ENCODE measurements around the gene GNMT. TPM values are rescaled to one million over a fixed set of nuclear protein-coding genes. Genes with fewer than 3 reads are reported as not detected.
A peak's percentile ranks its signal among the peaks of the same experiment; 100 is the strongest.

GNMT gene
- total RNA-seq, 1 experiment from 2014 or later: 0.30 TPM

- DNase-seq (ENCODE audit: unreplicated experiment): peak; percentile 29
- Mint-ChIP-seq H3K4me3 (ENCODE audit: unreplicated experiment) (no peak overlapping the region), H3K36me3 (ENCODE audit: insufficient read depth, unreplicated experiment) (peaks cover 35% of the 10 kb centered on the region), H3K9me3 (ENCODE audit: unreplicated experiment) (no peaks in the 10 kb centered on the region), H3K27me3 (ENCODE audit: insufficient read depth, unreplicated experiment) (no peaks in the 10 kb centered on the region), H3K4me1 (ENCODE audit: insufficient read depth, unreplicated experiment) (peaks cover 23% of the 10 kb centered on the region), H3K27ac (ENCODE audit: low read depth, unreplicated experiment) (no peak overlapping the region)
- ChIA-PET CTCF (interaction anchor here (0.7 kb wide), 1 partner anchor 173 kb away, joined by 3 read pairs; no protein-coding TSS in a partner anchor), POLR2A (interaction anchor here (1.0 to 1.7 kb wide), 3 partner anchors 10 to 87 kb away, joined by 4 to 10 read pairs (median 4); partner anchors contain the start of genes KLC4 and MRPL2)
- no TSS peak for BruUV-seq (replicated peaks)
- intact Hi-C loops (cut with micrococcal nuclease): no loop called here
- TF ChIP-seq CTCF (IDR thresholded peaks at IDR 0.05; ENCODE audit: unreplicated experiment): peak; percentile 16
Observed at GRCh38 chr6:43009124-43009523, 48.6 kb downstream of the GNMT start.

GRCh38 chr6:43011207-43011606 lies 50.7 kb downstream of the GNMT start:
- no peaks in the 10 kb centered on the region for H3K9me3 Mint-ChIP-seq (ENCODE audit: unreplicated experiment)
- ChIA-PET POLR2A (interaction anchor here (1.3 to 5.5 kb wide), 5 partner anchors 11 to 82 kb away, joined by 3 to 23 read pairs (median 4); partner anchors contain the start of genes CNPY3, PEX6, PPP2R5D and RRP36), CTCF (interaction anchor here (0.7 to 1.9 kb wide), 3 partner anchors 24 to 110 kb away, joined by 4 to 7 read pairs (median 6); no protein-coding TSS in a partner anchor)
- peaks cover 31% of the 10 kb centered on the region for H3K4me1 Mint-ChIP-seq (ENCODE audit: insufficient read depth, unreplicated experiment)
- no peak for DNase-seq (ENCODE audit: unreplicated experiment)
- BruUV-seq (replicated peaks): no TSS peak
- H3K27ac Mint-ChIP-seq (ENCODE audit: low read depth, unreplicated experiment): peak overlapping the region; percentile 99
- H3K36me3 Mint-ChIP-seq (ENCODE audit: insufficient read depth, unreplicated experiment): peaks cover 38% of the 10 kb centered on the region
- no peaks in the 10 kb centered on the region for H3K27me3 Mint-ChIP-seq (ENCODE audit: insufficient read depth, unreplicated experiment)
- no peak for TF ChIP-seq CTCF (IDR thresholded peaks at IDR 0.05; ENCODE audit: unreplicated experiment)
- intact Hi-C loops (cut with micrococcal nuclease): loop anchor here (5.0 kb wide), 1 partner anchor 41 kb away; the partner anchor contains the start of gene CUL7
- H3K4me3 Mint-ChIP-seq (ENCODE audit: unreplicated experiment): no peak overlapping the region

GRCh38 chr6:43012364-43012763 lies 51.8 kb downstream of the GNMT start:
- TF ChIP-seq CTCF (IDR thresholded peaks at IDR 0.05; ENCODE audit: unreplicated experiment): no peak
- peak overlapping the region; percentile 99 for H3K27ac Mint-ChIP-seq (ENCODE audit: low read depth, unreplicated experiment)
- H3K4me3 Mint-ChIP-seq (ENCODE audit: unreplicated experiment): peak overlapping the region; percentile 99
- DNase-seq (ENCODE audit: unreplicated experiment): no peak
- ChIA-PET CTCF (interaction anchor here (1.0 to 2.6 kb wide), 2 partner anchors 112 to 131 kb away, joined by 3 to 12 read pairs; no protein-coding TSS in a partner anchor), POLR2A (interaction anchor here (0.5 to 5.5 kb wide), 11 partner anchors 9 to 122 kb away, joined by 3 to 53 read pairs (median 30); partner anchors contain the start of genes CNPY3, CUL7, KLC4 and MRPL2)
- BruUV-seq (replicated peaks): TSS peak; percentile 93
- intact Hi-C loops (cut with micrococcal nuclease): loop anchor here (5.0 kb wide), 1 partner anchor 40 kb away; the partner anchor contains the start of gene CUL7
- H3K27me3 Mint-ChIP-seq (ENCODE audit: insufficient read depth, unreplicated experiment): no peaks in the 10 kb centered on the region
- H3K4me1 Mint-ChIP-seq (ENCODE audit: insufficient read depth, unreplicated experiment): peaks cover 32% of the 10 kb centered on the region
- H3K36me3 Mint-ChIP-seq (ENCODE audit: insufficient read depth, unreplicated experiment): peaks cover 27% of the 10 kb centered on the region
- H3K9me3 Mint-ChIP-seq (ENCODE audit: unreplicated experiment): no peaks in the 10 kb centered on the region

- intact Hi-C loops (cut with micrococcal nuclease): loop anchor here (1.0 to 5.0 kb wide), 2 partner anchors 29 to 39 kb away; partner anchors contain the start of genes CUL7 and PPP2R5D
- H3K4me3 Mint-ChIP-seq (ENCODE audit: unreplicated experiment): peak overlapping the region; percentile 99
- no TSS peak for BruUV-seq (replicated peaks)
- H3K9me3 Mint-ChIP-seq (ENCODE audit: unreplicated experiment): no peaks in the 10 kb centered on the region
- ChIA-PET POLR2A (interaction anchor here (0.7 to 5.5 kb wide), 22 partner anchors 9 to 267 kb away, joined by 3 to 53 read pairs (median 7); partner anchors contain the start of genes CNPY3, CUL7, KLC4 and MRPL2), CTCF (interaction anchor here (0.7 to 2.6 kb wide), 4 partner anchors 17 to 161 kb away, joined by 3 to 12 read pairs (median 4); no protein-coding TSS in a partner anchor)
- H3K27me3 Mint-ChIP-seq (ENCODE audit: insufficient read depth, unreplicated experiment): no peaks in the 10 kb centered on the region
- DNase-seq (ENCODE audit: unreplicated experiment): no peak
- H3K36me3 Mint-ChIP-seq (ENCODE audit: insufficient read depth, unreplicated experiment): peaks cover 30% of the 10 kb centered on the region
- peaks cover 32% of the 10 kb centered on the region for H3K4me1 Mint-ChIP-seq (ENCODE audit: insufficient read depth, unreplicated experiment)
- H3K27ac Mint-ChIP-seq (ENCODE audit: low read depth, unreplicated experiment): peak overlapping the region; percentile 99
- TF ChIP-seq CTCF (IDR thresholded peaks at IDR 0.05; ENCODE audit: unreplicated experiment): no peak
Observed at GRCh38 chr6:43013097-43013842, 52.7 kb downstream of the GNMT start.
